ENCODE data around the gene MDH2. TPM values are rescaled to one million over a fixed set of nuclear protein-coding genes. Genes with fewer than 3 reads are reported as not detected.
"Not testable (repeated sequence)": the region's sequence is repeated elsewhere in the genome, so short reads cannot be mapped to it uniquely, and the experiment has no call there.

MDH2 gene
- total RNA-seq, 1 donor from 2014 or later: 128 TPM

DNA sequence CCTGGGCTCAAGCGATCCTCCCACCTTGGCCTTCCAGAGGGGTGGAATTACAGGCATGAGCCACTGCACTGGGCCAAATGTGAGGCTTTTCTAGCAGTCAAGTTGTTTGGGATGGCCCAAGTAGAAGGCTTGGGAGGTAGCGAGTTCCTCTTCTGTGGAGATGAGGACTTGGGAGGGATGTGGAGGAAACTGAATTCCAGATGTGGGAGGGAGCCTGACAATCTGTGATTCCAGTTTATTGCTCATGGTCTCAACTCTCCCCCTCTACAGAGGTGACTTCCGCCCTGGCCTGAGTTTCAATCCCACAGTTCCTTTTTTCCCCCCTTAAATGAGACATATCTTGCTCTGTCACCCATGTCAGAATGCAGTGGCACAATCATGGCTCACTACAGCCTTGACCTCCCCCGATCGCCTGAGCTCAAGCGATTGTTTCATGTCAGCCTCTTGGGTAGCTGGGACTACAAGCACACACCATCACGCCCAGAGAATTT lies 3.5 kb upstream of the MDH2 start:
- no peak for DNase-seq (ENCODE audit: low spot score)

DNA sequence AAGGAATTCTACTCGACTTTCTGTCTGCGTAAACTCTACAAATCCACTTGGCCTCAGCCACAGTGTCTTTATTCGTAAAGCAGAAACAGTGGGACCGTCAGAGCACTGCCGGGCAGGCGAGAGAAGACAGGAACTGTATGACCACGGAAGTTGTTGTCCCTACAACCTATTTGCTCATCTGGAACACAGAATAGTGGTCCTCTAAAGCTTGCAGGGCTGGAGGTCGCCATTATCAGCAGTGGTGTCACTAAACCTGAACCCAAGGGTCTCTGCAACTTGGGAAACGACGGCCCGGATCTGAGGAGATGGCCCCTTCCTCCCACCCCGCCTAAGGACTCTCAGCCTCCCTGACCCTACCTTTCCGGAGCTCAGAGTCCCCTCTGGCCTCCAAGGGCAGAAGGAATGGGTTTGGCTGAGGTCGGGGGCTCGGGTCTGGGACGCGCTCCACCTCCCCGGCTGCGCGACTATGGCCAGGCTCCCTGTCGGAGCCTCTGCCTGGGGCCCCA lies 548 bp upstream of the MDH2 start:
- no peak for DNase-seq (ENCODE audit: low spot score)

DNA sequence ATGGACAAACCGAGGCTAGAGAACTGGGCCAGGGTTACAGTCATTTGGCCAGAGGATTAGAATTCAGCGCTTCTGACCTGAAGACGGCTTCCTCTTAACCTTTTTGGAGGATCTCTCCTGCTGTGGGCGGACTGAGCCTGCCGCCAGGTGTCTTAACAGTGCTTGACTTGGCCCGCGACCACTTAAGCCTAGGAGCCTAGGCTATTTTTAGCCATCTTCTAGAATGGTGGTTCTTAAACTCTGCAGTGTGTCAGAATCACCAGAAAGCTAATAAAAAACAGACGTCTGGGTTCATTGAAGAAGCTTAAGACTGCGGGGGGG lies 722 bp downstream of the MDH2 start:
- DNase-seq (ENCODE audit: low spot score): no peak

DNA sequence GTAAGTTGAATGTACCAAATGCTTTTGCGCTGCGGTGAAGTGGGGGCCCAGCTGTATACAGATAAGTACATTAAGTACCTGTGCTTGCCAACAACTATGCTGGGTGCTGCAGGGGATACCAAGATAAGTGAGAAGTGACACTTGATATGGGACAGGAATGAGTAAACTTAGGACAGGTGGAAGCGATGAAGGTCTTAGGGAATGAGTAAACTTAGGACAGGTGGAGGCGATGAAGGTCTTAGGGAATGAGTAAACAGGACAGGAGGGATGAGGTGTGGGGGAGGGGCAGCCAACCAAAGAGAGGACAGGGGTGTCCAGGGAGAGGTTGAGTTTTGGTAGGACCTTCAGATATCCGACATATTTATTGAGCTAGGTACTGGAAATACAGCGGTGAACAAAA lies 1.4 kb downstream of the MDH2 start:
- no peak for DNase-seq (ENCODE audit: low spot score)

DNA sequence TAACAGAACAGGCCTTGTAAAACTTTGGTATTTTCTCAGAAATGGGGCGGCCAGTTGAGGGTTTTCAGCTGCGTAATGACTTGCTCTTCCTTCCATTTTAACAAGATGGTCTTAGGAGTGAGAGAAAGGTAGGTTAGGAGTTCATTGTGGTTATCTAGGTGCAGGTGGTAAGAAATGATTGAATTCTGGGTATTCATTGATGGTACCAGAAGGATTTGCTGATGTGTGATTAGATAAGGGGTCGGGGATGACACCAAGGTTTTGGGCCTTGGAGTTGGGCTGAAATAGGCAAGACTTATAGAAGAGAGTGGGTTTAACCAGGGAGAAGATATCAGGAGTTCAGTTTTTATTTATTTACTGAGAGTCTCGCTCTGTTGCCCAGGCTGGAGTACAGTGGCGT lies 2.6 kb downstream of the MDH2 start:
- no peak for DNase-seq (ENCODE audit: low spot score)

DNA sequence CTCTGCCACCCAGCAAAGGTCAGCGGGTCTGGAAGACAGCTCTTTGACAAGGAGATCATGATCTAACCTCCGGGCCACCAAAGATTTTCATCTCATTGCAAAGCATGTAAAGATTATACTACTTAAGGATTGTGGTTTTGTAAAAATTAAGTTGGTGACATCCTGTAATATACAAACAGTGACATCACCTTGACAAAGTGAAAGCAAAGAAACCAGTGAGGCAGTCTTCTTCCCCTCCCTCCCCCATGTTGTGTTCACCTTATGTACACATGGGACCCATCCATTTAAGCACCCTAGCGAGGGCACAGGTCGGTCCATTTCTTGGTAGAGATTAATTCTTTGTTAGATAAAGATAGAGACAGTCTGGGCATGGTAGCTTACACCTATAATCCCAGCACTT lies 3.9 kb downstream of the MDH2 start:
- DNase-seq (ENCODE audit: low spot score): no peak

DNA sequence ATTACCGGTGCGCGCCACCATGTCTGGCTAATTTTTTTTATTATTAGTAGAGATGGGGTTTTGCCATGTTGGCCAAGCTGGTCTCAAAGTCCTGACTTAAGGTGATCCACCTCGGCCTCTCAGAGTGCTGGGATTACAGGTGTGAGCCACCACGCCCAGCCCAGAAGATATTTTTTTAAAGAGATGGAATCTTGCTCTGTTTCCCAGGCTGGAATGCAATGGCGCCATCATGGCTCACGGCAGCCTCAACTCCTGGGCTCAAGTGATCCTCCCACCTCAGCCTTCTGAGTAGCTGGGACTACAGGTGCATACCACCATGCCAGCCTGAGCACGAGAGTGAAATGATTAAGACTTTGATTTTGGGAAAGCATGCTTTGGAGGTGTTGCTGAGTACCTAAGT lies 4.8 kb downstream of the MDH2 start:
- not testable (repeated sequence) for DNase-seq (ENCODE audit: low spot score)

DNA sequence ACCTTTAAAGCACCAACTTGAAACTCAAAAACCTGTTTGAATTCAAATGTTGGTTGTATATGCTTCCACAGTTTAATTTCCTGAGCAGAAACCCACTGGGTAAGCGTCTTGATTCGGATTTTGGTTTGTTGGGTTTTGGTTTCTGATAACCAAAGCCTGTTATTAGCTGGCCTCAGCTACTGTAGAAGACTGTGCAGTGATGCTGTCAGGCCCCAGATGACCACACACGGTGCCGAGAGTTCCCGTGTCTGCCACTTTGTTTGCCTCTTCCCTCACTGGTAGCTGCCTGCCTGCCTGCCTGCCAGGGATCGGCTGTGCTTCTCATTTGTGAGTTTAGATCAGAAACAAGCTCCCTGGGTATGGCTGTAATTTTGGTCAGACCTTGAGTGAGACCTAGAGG lies 5.6 kb downstream of the MDH2 start:
- no peak for DNase-seq (ENCODE audit: low spot score)

DNA sequence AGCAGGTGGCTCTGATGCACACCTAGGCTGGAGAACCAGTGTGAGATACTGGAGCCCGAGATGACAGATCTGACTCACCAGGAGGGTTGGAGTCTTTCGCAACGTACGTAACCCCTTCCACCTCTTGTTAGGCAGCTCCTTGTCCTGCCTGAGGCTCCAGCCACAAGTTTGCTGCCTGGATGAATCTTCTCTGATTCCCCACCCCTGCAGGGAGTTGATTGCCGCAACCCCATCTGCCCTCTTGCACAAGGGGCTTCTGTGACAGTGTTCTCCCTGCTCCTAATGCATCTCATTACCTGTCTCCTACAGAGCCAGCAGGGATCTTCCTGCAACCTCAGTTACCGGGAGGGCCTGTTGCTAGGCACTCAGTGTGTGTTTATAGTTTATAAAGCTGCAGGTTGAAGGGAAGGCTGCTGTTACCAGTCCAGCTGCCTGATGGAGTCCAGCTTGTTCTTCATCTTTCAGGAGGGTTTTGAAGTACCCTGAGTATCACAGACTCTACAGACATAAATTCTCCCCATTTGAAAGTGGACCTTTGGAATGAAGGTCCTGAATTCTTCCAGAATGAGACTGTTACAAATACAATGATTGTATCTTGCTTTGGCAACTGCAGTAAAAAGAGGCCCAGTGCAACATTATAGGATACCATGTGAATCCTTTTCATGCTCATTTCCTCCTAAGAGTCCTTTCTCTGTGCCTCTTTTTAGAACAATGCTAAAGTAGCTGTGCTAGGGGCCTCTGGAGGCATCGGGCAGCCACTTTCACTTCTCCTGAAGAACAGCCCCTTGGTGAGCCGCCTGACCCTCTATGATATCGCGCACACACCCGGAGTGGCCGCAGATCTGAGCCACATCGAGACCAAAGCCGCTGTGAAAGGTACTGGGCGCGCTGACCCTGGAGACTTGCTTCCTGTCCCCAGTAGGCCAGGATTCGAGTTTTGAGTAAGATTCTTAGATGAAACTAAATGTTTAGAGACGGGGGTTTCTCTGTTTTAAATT lies 6.5 kb downstream of the MDH2 start:
- no peak for DNase-seq (ENCODE audit: low spot score)

DNA sequence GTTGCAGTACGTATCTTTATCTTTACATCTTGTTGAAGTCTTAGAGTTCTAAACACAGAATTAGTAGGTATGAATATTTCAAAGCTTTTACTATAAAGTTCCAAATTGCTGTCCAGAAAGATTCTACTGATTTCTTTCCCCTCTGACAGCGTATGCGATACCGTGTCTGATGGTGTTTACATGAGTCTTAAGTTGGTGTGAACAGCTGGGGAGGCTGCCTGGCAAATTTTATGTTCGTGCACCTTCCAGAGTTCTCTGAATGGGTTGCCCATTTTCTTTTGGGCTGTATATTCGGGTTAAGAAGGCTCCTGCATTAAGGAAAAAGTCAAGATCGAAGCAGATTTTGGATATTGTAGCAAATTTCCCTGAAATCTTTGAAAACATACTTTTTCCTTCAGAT lies 8.3 kb downstream of the MDH2 start:
- DNase-seq (ENCODE audit: low spot score): no peak

DNA sequence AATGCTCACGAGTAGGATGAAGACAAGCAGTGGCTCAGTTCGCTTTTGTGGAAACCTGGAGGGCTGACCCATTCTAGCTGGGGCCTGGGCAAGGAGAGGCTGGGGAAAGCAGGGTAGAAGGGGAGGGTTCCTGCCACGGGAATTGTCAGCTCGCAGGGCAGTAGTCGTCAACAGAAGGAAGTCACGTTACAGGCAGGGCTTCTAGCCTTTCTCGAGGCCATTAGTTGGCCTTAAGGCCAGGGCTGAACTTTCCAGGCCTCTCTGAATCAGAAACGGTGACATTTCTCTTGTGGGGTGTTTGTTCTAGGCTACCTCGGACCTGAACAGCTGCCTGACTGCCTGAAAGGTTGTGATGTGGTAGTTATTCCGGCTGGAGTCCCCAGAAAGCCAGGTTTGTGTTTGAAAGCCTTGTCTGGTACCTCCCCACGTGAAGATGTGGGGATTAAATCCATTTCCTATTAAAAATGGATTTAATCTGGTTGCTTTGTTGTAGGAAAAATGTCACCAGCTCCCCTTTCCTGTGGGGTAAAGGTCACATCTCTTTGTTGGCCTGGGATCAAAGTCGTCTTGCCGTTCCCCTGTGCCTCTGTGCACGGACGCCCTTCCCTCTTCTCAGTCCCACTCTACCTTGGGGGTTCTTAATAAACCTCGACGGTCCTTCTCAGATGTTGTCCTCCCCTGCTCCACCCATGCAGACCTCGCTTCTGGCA lies 9.4 kb downstream of the MDH2 start:
- DNase-seq (ENCODE audit: low spot score): no peak

DNA sequence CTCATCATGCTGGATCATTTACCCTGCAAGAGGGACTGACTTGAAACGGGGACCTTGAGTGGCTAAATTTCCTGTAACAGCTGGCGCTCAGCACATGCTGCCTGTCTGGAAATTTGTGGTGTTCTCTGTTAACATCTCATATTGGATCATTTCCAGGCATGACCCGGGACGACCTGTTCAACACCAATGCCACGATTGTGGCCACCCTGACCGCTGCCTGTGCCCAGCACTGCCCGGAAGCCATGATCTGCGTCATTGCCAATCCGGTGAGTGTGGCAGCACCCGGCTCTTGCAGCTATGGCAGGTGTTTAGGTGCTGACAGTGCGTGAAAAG lies 9.9 kb downstream of the MDH2 start:
- DNase-seq (ENCODE audit: low spot score): no peak

DNA sequence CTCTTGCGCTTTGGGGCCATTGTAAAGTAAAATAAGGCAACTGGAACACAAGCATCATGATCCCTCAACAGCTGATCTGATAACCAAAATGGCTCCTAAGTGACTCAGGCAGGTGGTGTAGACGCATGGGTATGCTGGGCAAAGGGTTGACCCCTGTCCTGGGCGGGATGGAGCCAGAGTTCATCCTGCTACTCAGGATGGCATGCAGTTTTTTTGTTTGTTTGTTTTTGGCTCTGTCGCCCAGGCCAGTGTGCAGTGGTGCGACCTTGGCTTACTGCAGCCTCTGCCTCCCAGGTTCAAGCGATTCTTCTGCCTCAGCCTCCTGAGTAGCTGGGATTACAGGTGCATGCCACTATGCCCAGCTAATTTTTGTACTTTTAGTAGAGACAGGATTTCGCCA lies 10.8 kb downstream of the MDH2 start:
- not testable (repeated sequence) for DNase-seq (ENCODE audit: low spot score)

DNA sequence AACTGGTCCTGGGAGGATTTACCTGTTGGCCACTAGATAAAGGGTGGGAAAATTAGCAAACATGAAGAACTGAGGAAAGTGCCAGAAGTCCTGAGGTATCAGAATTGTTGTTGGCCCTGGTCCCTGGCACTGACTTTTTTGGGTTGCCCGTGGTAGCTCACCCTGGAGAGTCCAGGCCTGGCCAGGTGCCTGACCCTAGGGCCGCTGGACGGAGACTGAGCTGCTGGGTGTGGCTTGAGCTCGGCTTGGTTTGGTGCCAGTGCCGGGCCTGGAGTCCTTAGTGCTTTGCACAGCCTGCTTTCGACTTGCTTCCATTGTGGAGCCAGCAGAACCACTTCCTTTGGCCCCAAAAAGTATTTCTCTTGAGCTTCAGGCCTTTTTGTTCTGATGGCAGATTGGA lies 12.9 kb downstream of the MDH2 start:
- DNase-seq (ENCODE audit: low spot score): no peak

DNA sequence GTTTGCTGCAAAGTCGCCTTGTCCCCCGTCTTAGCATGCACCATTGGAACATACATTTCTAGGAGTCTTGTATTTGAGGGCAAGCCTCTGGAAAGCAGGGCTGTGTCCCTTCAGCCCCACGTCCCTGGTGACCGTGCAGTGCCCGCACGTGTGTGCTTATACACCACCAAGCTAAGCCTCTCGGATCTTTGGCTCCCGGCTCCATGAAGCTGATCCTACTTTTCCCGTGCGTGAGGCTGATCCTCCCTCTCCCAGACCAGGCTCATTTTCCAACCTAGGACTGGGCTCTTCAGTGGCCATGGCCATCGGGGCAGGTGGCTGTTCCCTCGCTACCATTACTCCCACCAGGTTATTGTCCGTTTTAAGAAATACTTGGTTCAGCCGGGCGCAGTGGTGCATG lies 14.3 kb downstream of the MDH2 start:
- DNase-seq (ENCODE audit: low spot score): no peak

DNA sequence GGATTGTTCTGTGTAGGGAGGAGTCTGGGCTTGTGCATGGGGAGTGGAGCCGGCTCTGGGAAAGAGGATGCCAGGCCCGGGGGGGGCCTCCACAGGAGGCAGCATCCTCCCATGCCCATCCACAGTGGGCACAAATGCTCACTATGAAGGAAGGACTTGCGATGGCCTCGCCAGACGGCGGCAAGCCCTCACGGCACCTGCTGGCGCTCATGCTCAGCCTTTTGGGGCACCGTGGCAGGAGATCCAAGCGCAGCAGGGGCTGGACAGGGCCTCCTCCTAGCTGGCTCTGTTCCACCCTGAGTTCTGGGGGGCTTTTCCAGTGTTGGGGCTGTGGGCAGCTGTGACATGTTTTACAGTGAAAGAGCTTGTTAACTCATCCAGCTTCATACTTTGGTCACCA lies 15.2 kb downstream of the MDH2 start:
- no peak for DNase-seq (ENCODE audit: low spot score)

DNA sequence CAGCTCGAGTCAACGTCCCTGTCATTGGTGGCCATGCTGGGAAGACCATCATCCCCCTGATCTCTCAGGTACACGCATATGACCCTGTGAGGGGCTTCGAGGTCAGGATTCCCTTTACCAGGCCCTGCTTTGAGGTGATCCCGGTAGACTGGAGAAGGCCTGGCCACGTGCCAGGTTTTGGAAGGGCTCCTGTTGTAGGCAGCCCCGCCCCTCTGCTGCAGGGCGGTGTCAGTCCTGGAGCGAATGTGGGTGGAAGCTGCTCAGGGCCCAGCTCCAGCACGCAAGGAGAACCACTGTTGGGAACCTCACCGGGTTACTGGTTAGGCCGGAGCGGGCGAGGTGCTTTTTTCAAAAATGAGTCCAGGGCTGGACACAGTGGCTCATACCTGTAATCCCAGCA lies 15.6 kb downstream of the MDH2 start:
- DNase-seq (ENCODE audit: low spot score): no peak

DNA sequence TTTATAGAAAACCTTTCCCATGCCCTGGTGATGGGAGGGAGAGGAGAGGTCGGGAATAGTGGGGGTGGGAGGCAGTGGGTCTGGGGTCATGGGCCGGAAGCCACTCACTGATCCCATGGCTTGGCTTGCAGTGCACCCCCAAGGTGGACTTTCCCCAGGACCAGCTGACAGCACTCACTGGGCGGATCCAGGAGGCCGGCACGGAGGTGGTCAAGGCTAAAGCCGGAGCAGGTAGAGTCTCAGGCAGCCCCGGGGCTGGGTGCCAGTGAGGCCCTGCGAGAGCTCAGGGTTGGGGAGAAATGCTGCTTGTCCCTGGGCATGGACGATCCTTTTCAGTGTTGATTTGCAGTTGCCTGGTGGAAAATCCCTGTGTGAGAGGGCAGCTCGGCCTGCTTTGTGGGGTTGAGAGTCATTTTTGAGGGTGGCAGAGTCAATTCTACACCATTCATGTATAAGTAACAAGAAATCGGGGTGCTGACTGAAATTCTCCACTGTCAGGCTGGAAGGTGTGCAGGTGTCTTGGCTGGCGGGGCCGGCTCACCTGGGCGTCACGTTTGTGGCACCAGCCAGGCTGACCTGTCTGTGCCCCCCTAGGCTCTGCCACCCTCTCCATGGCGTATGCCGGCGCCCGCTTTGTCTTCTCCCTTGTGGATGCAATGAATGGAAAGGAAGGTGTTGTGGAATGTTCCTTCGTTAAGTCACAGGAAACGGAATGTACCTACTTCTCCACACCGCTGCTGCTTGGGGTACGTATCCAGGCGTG lies 16.5 kb downstream of the MDH2 start:
- DNase-seq (ENCODE audit: low spot score): no peak

DNA sequence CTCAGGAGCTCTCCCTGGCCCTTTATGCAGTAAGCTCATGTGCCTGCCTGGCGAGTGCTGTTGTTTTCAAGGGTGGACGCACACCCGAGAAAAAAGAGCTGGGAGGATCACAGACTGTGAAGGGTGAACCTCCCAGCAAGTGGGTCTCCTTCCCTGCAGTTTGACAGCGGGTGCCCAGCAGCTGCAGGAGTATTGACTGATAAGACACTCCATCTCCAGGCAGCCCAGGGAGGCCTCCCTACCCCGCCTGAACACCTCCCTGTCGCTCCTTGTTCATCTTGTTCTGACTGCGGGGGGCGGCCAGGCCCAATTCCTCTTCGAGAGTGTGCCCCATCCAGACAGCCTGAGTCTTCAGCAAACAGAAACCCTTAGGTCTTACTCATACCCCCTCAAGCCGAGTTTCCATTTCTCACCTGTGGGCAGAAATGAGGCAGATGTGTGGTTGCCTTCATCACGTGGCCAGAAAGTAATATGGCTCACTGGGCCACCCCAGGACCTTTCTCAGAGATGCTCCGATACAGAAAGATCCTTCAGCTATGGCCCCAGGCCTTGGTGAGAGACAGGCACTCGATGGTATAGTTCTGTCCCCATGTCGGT lies 17.2 kb downstream of the MDH2 start:
- no peak for DNase-seq (ENCODE audit: low spot score)

DNA sequence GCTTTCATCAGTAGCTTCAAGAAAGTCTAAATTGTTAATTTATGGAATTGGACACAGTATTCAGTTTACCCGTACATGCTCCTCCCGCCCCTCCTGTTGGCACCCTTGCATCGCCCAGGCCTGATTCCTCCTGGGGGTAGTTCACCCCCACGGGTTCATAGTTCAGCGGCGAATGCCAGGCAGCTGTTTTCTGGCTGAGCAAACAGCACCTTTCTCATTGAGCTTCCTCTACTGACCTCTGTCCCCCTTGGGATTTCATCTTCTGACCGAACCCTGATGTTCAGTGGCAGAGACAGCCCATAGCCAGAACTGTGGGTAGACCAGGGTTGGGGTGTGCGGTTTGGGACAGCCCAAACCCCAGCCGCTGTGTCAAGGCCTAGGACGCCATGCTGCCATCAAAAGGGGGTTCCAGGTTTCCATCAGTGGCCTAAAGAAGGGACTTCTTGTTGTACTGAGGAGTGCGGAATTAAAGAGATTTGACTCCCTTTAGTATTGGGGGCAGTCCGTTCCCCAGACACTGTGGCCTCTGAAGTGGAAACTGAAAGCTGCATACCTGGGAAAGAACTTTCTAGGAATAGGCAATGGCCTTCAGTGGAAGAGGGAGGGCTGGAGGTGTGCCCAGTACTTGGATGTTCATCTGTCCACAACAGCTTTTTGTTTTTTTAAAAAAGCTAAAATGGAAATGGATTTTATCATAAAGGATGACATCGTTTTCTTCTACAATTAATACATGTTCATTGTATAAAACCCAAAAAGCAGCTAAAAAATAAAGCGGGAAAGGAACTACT lies 19.0 kb downstream of the MDH2 start:
- DNase-seq (ENCODE audit: low spot score): no peak

DNA sequence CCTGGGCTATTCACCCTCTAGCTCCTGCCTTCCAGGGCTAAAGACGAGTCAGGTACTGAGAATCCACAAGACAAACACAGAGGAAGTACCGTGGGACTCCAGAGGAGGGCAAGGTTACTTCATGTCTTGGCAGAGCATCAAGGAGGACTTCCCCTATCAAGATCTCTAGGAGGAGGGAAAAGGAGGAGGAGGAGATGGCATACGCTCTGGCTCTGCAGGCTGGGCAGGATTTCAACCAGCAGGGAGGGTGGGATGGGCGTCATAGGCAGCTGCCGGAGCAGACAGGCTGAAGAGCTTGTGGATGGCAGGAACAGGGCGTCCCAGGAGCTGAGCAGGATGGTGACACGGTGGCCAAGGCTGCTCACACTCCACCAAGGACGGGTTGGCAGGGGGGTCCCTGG lies 21.3 kb downstream of the MDH2 start:
- DNase-seq (ENCODE audit: low spot score): no peak

Data from mesenteric fat pad (tissue), 1 donor.